ENCODE measurements around the gene SIGLEC8. TPM values are rescaled to one million over a fixed set of nuclear protein-coding genes. Genes with fewer than 3 reads are reported as not detected.

SIGLEC8 gene
- total and polyA plus RNA-seq, 2 of the 8 experiments (the other 6 are each of a cell fraction or from before 2014, with no cell fraction given) = not detected

- TF ChIP-seq, protein P1, sequence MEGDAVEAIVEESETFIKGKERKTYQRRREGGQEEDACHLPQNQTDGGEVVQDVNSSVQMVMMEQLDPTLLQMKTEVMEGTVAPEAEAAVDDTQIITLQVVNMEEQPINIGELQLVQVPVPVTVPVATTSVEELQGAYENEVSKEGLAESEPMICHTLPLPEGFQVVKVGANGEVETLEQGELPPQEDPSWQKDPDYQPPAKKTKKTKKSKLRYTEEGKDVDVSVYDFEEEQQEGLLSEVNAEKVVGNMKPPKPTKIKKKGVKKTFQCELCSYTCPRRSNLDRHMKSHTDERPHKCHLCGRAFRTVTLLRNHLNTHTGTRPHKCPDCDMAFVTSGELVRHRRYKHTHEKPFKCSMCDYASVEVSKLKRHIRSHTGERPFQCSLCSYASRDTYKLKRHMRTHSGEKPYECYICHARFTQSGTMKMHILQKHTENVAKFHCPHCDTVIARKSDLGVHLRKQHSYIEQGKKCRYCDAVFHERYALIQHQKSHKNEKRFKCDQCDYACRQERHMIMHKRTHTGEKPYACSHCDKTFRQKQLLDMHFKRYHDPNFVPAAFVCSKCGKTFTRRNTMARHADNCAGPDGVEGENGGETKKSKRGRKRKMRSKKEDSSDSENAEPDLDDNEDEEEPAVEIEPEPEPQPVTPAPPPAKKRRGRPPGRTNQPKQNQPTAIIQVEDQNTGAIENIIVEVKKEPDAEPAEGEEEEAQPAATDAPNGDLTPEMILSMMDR (IDR thresholded peaks at IDR 0.05; ENCODE audit: control extremely low read depth in 1 of 3, insufficient read depth in 1 of 3, low read depth in 1 of 3, low read length in 3 of 3) = no peak
- TF ChIP-seq RBBP5 (IDR thresholded peaks at IDR 0.05; ENCODE audit: borderline replicate concordance, low read depth, low read length) = no peak
These were observed 16.6 kb downstream of the SIGLEC8 start (continued) for GRCh38 chr19:51441410-51442390.

Measured in H1 (cell line).